ENCODE measurements around the gene MYH15.

- TF ChIP-seq CTCF (IDR thresholded peaks at IDR 0.05) = no peak
- TF ChIP-seq POLR2A (IDR thresholded peaks at IDR 0.05) = no peak
These were observed 68.9 kb downstream of the MYH15 start for GRCh38 chr3:108441518-108441917.

Measured in adrenal gland (tissue), 5 donors.